DOHH2 (cell line): ENCODE data around the gene ANO10.

Experiments
- EZH2phosphoT487 ChIP-seq: fragments of 200-600 bp; sonication (generic); IDR thresholded peaks from 2 replicates; pipeline ENCODE4 v1.6.1; 2017; ENCODE audit warnings: borderline replicate concordance, mild to moderate bottlenecking, antibody characterized with exemption, low read length, moderate library complexity, mixed read lengths
- TF ChIP-seq, protein P1 (sequence below): fragments of 200-600 bp; sonication (generic); IDR thresholded peaks from one replicate; pipeline ENCODE4 v1.5.1; 2014; ENCODE audit warnings: antibody characterized with exemption, mild to moderate bottlenecking, low read depth, low read length; ENCODE audit not compliant: poor library complexity, severe bottlenecking

DNA sequence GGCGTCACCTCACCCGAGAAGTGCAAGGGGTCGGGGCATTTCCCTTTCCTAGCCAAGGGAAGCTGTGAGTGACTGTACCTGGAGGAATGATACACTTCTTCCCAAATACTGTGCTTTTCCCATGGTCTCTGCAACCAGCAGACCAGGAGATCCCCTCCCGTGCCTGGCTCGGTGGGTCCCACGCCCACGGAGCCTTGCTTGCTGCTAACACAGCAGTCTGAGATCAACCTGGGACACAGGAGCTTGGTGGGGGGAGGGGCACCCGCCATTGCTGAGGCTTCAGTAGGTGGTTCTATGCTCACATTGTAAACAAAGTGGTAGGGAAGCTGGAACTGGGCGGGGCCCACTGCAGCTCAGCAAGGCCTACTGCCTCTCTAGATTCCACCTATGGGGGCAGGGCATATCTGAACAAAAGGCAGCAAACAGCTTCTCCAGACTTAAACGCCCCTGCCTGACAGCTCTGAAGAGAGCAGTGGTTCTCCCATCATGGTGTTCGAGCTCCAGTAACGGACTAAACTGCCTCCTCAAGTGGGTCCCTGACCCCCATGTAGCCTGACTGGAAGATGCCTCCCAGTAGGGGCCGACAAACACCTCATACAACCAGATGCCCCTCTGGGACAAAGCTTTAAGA is 37.6 kb upstream of the ANO10 start:
- TF ChIP-seq, protein P1, sequence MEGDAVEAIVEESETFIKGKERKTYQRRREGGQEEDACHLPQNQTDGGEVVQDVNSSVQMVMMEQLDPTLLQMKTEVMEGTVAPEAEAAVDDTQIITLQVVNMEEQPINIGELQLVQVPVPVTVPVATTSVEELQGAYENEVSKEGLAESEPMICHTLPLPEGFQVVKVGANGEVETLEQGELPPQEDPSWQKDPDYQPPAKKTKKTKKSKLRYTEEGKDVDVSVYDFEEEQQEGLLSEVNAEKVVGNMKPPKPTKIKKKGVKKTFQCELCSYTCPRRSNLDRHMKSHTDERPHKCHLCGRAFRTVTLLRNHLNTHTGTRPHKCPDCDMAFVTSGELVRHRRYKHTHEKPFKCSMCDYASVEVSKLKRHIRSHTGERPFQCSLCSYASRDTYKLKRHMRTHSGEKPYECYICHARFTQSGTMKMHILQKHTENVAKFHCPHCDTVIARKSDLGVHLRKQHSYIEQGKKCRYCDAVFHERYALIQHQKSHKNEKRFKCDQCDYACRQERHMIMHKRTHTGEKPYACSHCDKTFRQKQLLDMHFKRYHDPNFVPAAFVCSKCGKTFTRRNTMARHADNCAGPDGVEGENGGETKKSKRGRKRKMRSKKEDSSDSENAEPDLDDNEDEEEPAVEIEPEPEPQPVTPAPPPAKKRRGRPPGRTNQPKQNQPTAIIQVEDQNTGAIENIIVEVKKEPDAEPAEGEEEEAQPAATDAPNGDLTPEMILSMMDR, result no peak
- TF ChIP-seq EZH2phosphoT487, result no peak
